ENCODE data around the gene COMMD4. TPM values are rescaled to one million over a fixed set of nuclear protein-coding genes. Genes with fewer than 3 reads are reported as not detected.
"Not testable (repeated sequence)": the region's sequence is repeated elsewhere in the genome, so short reads cannot be mapped to it uniquely, and the experiment has no call there.

COMMD4 gene
- total RNA-seq, 1 donor from 2014 or later = 69.5 TPM

GRCh38 chr15:75380773-75381172 lies 44.9 kb downstream of the COMMD4 start:
- Mint-ChIP-seq H3K27me3 (ENCODE audit: low read depth) (no peaks in the 10 kb centered on the region), H3K4me3 (ENCODE audit: low read depth) (no peak overlapping the region), H3K4me1 (ENCODE audit: low read depth) (peaks cover 3% of the 10 kb centered on the region), H3K27ac (no peak overlapping the region), H3K36me3 (ENCODE audit: low read depth) (peaks cover 70% of the 10 kb centered on the region), H3K9me3 (no peaks in the 10 kb centered on the region)
- no peak for DNase-seq (ENCODE audit: low spot score)
- intact Hi-C loops (cut with micrococcal nuclease) = no loop called here

DNA sequence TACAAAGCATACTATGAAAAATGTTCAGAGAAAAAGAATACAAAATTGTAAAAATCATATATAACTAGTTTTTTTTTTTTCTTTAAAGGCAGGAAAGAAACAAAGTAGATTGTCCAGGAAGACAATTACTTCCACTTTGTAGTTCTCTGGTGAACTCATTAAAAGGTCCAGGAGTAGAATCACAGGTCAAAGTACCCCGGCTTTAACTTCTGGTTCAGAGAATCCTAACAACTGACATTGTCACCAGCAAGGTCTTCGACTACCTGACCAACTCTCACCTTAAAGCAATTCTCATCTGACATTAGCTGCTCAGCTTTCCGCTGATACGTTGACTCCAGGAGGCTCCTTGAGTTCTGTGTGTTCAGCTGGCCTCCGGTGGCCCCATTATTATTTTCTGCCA lies 48.1 kb downstream of the COMMD4 start:
- H3K4me3 Mint-ChIP-seq (ENCODE audit: low read depth); H3K27me3 Mint-ChIP-seq (ENCODE audit: low read depth); intact Hi-C loops (cut with micrococcal nuclease); DNase-seq (ENCODE audit: low spot score); H3K9me3 Mint-ChIP-seq; H3K4me1 Mint-ChIP-seq (ENCODE audit: low read depth); H3K27ac Mint-ChIP-seq: not testable (repeated sequence)
- H3K36me3 Mint-ChIP-seq (ENCODE audit: low read depth) = peaks cover 74% of the 10 kb centered on the region

Other genes starting within 250 kb of the COMMD4 start
- gene C15orf39, start 134.2 kb upstream of the COMMD4 start, total RNA-seq = 62.4 and 63.5 TPM in 2 replicates
- gene GOLGA6C, start 77.7 kb upstream of the COMMD4 start, total RNA-seq = not detected in 2 replicates
- gene GOLGA6D, start 53.2 kb upstream of the COMMD4 start, total RNA-seq = not detected in 2 replicates
- gene NEIL1, start 11.0 kb downstream of the COMMD4 start, total RNA-seq = 1.5 and 2.6 TPM in 2 replicates
- gene MAN2C1, start 32.5 kb downstream of the COMMD4 start, total RNA-seq = 233 and 240 TPM in 2 replicates
- gene SIN3A, start 115.6 kb downstream of the COMMD4 start, total RNA-seq = 88.4 and 94.6 TPM in 2 replicates
- 30.4 and 32.3 TPM in 2 replicates for gene PTPN9, start 243.3 kb downstream of the COMMD4 start, total RNA-seq

Measured in activated T-helper 2 cell treated with anti-CD3 and anti-CD28 coated beads, Interferon-gamma antibody, Interleukin-2, Interleukin-4, amounts not matched to agents 10 μg/mL and 5 μg/mL and 100 μg/mL, durations not matched to agents 14 hours and 24 hours and 36 hours (primary cell).